ENCODE results near the gene YPEL2. TPM values are rescaled to one million over a fixed set of nuclear protein-coding genes. Genes with fewer than 3 reads are reported as not detected.

YPEL2 gene
- total and polyA plus RNA-seq, 2 of the 13 experiments (the other 11 are each of a cell fraction or from before 2014, with no cell fraction given): 8.5 to 21.1 TPM

DNA sequence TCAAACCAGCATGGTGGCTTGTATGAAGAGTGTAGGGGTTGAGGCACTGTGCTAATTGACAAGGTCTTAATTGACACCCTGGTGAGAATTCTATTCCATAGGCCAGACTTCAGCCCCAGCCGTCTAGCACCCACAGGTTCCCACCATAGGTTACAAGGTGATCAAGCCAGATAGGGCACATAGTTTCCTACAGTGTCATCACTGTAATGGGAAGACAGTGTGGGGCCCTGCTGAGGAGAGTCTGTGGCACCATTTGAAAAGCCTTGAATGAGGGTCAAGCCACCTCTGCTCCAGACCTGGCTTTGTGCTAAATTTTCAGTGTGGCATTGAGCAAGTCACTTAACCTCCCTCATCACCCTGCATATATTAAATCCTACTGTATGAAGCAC lies 36.2 kb downstream of the YPEL2 start (continued):
- TF ChIP-seq, protein P1, sequence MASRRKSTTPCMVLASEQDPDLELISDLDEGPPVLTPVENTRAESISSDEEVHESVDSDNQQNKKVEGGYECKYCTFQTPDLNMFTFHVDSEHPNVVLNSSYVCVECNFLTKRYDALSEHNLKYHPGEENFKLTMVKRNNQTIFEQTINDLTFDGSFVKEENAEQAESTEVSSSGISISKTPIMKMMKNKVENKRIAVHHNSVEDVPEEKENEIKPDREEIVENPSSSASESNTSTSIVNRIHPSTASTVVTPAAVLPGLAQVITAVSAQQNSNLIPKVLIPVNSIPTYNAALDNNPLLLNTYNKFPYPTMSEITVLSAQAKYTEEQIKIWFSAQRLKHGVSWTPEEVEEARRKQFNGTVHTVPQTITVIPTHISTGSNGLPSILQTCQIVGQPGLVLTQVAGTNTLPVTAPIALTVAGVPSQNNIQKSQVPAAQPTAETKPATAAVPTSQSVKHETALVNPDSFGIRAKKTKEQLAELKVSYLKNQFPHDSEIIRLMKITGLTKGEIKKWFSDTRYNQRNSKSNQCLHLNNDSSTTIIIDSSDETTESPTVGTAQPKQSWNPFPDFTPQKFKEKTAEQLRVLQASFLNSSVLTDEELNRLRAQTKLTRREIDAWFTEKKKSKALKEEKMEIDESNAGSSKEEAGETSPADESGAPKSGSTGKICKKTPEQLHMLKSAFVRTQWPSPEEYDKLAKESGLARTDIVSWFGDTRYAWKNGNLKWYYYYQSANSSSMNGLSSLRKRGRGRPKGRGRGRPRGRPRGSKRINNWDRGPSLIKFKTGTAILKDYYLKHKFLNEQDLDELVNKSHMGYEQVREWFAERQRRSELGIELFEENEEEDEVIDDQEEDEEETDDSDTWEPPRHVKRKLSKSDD (CRISPR knock-in tag; IDR thresholded peaks at IDR 0.05; ENCODE audit: low read depth): no peak
- TF ChIP-seq MXI1 (IDR thresholded peaks at IDR 0.05; ENCODE audit: borderline replicate concordance, low read depth, low read length) (no peak; the same call in 2 of the 3 replicates), MEIS2 (CRISPR knock-in tag; IDR thresholded peaks at IDR 0.05) (no peak), ZNF326 (CRISPR knock-in tag; IDR thresholded peaks at IDR 0.05; ENCODE audit: borderline replicate concordance) (no peak), ERF (CRISPR knock-in tag; IDR thresholded peaks at IDR 0.05) (no peak), FOSL1 (CRISPR knock-in tag; IDR thresholded peaks at IDR 0.05; ENCODE audit: borderline replicate concordance) (no peak), ZNF629 (CRISPR knock-in tag; conservative IDR thresholded peaks at IDR 0.05) (0 out of 2 replicates have a peak, but pooled peaks have one; percentile 24), HDAC6 (IDR thresholded peaks at IDR 0.05; ENCODE audit: low read depth, low read length) (0 out of 2 replicates have a peak, but pooled peaks have one; percentile 12), ZNF7 (CRISPR knock-in tag; IDR thresholded peaks at IDR 0.05) (no peak), ZNF318 (CRISPR knock-in tag; IDR thresholded peaks at IDR 0.05) (no peak), ZNF264 (CRISPR knock-in tag; IDR thresholded peaks at IDR 0.05) (peak; percentile 91), ZNF432 (CRISPR knock-in tag; IDR thresholded peaks at IDR 0.05; ENCODE audit: borderline replicate concordance) (no peak), ZBTB1 (CRISPR knock-in tag; IDR thresholded peaks at IDR 0.05; ENCODE audit: borderline replicate concordance) (no peak), ZSCAN31 (CRISPR knock-in tag; IDR thresholded peaks at IDR 0.05; ENCODE audit: low read depth) (0 out of 2 replicates have a peak, but pooled peaks have one; percentile 11)
- TF ChIP-seq, protein P2, sequence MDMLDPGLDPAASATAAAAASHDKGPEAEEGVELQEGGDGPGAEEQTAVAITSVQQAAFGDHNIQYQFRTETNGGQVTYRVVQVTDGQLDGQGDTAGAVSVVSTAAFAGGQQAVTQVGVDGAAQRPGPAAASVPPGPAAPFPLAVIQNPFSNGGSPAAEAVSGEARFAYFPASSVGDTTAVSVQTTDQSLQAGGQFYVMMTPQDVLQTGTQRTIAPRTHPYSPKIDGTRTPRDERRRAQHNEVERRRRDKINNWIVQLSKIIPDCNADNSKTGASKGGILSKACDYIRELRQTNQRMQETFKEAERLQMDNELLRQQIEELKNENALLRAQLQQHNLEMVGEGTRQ (IDR thresholded peaks at IDR 0.05; ENCODE audit: low read depth, low read length): no peak
- TF ChIP-seq, protein P2 (CRISPR knock-in tag; IDR thresholded peaks at IDR 0.05; ENCODE audit: borderline replicate concordance): no peak
